Measurements from ENCODE around the gene CGA.

The CGA gene

DNA sequence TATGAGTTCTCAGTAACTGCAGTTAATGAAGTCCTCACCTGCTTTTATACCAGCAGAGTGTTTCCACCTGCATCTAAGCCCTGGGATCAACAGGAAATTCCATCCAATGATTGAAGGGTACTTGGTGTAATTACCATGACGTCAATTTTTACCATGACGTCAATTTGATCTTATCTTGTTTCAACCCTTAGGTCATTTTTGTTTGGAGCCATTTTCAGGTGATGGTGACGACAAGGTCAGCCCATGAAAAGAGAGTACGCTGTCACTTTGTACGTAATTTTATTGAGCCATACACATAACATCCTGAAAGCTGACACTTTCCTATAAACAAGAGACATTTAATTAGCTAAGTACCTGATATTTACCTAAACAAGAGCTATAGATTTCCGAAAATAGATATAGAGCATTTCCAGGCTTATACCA is at the start of gene CGA:
TSS of gene CGA (minus strand) at position 20 of the 423 bp plus-strand sequence. CDS start 6,906 bp downstream, outside the sequence.
- H3K4me3 ChIP-seq (ENCODE audit: low read depth, low read length): no peak within 1 kb of the TSS
- CTCF ChIA-PET: interaction anchor here (0.9 to 6.3 kb wide), 3 partner anchors 10 to 51 kb away, joined by 3 to 55 read pairs (median 4); no protein-coding TSS in a partner anchor
- no peaks in the 10 kb centered on the region for H3K9me3 ChIP-seq (ENCODE audit: control insufficient read depth, insufficient read depth, low read depth, low read length)
- no peaks in the 10 kb centered on the region for H3K4me1 ChIP-seq (ENCODE audit: control insufficient read depth, insufficient read depth, low read length)
- POLR2A ChIA-PET: no interaction called here
- no peak within 1 kb of the TSS for H3K27ac ChIP-seq (ENCODE audit: extremely low read depth, low read depth, low read length)
- H3K36me3 ChIP-seq (ENCODE audit: control insufficient read depth in 2 of 2, insufficient read depth in 1 of 2, low read length in 2 of 2): no peaks in the 10 kb centered on the region
- TF ChIP-seq KLF8 (tag by site-specific recombination; IDR thresholded peaks at IDR 0.05): peak; percentile 62
- TF ChIP-seq ZNF621 (tag by site-specific recombination; IDR thresholded peaks at IDR 0.05): no peak
- TF ChIP-seq ZBTB8A (tag by site-specific recombination; IDR thresholded peaks at IDR 0.05): no peak
- no peak for TF ChIP-seq ZBTB26 (tag by site-specific recombination; optimal IDR thresholded peaks at IDR 0.05)
- TF ChIP-seq TCF7L2 (IDR thresholded peaks at IDR 0.05; ENCODE audit: borderline replicate concordance, low read depth, low read length): no peak
- TF ChIP-seq ZNF433 (tag by site-specific recombination; IDR thresholded peaks at IDR 0.05; ENCODE audit: low read depth): no peak
- TF ChIP-seq OSR2 (tag by site-specific recombination; IDR thresholded peaks at IDR 0.05): 0 out of 2 replicates have a peak, but pooled peaks have one; percentile 44
- TF ChIP-seq ZNF747 (tag by site-specific recombination; IDR thresholded peaks at IDR 0.05): no peak
- no peak for TF ChIP-seq ZNF350 (tag by site-specific recombination; IDR thresholded peaks at IDR 0.05)
- TF ChIP-seq, protein P1, sequence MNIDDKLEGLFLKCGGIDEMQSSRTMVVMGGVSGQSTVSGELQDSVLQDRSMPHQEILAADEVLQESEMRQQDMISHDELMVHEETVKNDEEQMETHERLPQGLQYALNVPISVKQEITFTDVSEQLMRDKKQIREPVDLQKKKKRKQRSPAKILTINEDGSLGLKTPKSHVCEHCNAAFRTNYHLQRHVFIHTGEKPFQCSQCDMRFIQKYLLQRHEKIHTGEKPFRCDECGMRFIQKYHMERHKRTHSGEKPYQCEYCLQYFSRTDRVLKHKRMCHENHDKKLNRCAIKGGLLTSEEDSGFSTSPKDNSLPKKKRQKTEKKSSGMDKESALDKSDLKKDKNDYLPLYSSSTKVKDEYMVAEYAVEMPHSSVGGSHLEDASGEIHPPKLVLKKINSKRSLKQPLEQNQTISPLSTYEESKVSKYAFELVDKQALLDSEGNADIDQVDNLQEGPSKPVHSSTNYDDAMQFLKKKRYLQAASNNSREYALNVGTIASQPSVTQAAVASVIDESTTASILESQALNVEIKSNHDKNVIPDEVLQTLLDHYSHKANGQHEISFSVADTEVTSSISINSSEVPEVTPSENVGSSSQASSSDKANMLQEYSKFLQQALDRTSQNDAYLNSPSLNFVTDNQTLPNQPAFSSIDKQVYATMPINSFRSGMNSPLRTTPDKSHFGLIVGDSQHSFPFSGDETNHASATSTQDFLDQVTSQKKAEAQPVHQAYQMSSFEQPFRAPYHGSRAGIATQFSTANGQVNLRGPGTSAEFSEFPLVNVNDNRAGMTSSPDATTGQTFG (tag by site-specific recombination; IDR thresholded peaks at IDR 0.05; ENCODE audit: borderline replicate concordance): no peak
- TF ChIP-seq, protein P2, sequence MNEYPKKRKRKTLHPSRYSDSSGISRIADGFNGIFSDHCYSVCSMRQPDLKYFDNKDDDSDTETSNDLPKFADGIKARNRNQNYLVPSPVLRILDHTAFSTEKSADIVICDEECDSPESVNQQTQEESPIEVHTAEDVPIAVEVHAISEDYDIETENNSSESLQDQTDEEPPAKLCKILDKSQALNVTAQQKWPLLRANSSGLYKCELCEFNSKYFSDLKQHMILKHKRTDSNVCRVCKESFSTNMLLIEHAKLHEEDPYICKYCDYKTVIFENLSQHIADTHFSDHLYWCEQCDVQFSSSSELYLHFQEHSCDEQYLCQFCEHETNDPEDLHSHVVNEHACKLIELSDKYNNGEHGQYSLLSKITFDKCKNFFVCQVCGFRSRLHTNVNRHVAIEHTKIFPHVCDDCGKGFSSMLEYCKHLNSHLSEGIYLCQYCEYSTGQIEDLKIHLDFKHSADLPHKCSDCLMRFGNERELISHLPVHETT (tag by site-specific recombination; IDR thresholded peaks at IDR 0.05): peak; percentile 96
- no peak for TF ChIP-seq TRIM28 (IDR thresholded peaks at IDR 0.05; ENCODE audit: borderline replicate concordance, low read length)
- TF ChIP-seq, protein P3, sequence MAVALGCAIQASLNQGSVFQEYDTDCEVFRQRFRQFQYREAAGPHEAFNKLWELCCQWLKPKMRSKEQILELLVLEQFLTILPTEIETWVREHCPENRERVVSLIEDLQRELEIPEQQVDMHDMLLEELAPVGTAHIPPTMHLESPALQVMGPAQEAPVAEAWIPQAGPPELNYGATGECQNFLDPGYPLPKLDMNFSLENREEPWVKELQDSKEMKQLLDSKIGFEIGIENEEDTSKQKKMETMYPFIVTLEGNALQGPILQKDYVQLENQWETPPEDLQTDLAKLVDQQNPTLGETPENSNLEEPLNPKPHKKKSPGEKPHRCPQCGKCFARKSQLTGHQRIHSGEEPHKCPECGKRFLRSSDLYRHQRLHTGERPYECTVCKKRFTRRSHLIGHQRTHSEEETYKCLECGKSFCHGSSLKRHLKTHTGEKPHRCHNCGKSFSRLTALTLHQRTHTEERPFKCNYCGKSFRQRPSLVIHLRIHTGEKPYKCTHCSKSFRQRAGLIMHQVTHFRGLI (tag by site-specific recombination; IDR thresholded peaks at IDR 0.05): no peak
- TF ChIP-seq ZNF830 (tag by site-specific recombination; IDR thresholded peaks at IDR 0.05; ENCODE audit: low read depth): no peak
- TF ChIP-seq, protein P4, sequence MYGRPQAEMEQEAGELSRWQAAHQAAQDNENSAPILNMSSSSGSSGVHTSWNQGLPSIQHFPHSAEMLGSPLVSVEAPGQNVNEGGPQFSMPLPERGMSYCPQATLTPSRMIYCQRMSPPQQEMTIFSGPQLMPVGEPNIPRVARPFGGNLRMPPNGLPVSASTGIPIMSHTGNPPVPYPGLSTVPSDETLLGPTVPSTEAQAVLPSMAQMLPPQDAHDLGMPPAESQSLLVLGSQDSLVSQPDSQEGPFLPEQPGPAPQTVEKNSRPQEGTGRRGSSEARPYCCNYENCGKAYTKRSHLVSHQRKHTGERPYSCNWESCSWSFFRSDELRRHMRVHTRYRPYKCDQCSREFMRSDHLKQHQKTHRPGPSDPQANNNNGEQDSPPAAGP (tag by site-specific recombination; IDR thresholded peaks at IDR 0.05): peak; percentile 73; the same call in 1 of the 2 replicates
- no peak for TF ChIP-seq PATZ1 (tag by site-specific recombination; IDR thresholded peaks at IDR 0.05)
- TF ChIP-seq ZXDB (tag by site-specific recombination; IDR thresholded peaks at IDR 0.05): 0 out of 2 replicates have a peak, but pooled peaks have one; percentile 49
- TF ChIP-seq INSM2 (tag by site-specific recombination; IDR thresholded peaks at IDR 0.05): peak; percentile 98
- no peak for TF ChIP-seq ZNF133 (tag by site-specific recombination; IDR thresholded peaks at IDR 0.05)
- no peak for TF ChIP-seq KLF7 (tag by site-specific recombination; IDR thresholded peaks at IDR 0.05; ENCODE audit: borderline replicate concordance)
- TF ChIP-seq, protein P5, sequence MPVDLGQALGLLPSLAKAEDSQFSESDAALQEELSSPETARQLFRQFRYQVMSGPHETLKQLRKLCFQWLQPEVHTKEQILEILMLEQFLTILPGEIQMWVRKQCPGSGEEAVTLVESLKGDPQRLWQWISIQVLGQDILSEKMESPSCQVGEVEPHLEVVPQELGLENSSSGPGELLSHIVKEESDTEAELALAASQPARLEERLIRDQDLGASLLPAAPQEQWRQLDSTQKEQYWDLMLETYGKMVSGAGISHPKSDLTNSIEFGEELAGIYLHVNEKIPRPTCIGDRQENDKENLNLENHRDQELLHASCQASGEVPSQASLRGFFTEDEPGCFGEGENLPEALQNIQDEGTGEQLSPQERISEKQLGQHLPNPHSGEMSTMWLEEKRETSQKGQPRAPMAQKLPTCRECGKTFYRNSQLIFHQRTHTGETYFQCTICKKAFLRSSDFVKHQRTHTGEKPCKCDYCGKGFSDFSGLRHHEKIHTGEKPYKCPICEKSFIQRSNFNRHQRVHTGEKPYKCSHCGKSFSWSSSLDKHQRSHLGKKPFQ (tag by site-specific recombination; IDR thresholded peaks at IDR 0.05): no peak
- TF ChIP-seq ZNF175 (tag by site-specific recombination; IDR thresholded peaks at IDR 0.05): no peak
- no peak for TF ChIP-seq GFI1B (tag by site-specific recombination; IDR thresholded peaks at IDR 0.05)
- no peak for TF ChIP-seq KLF1 (tag by site-specific recombination; IDR thresholded peaks at IDR 0.05)
- peak; percentile 64; the same call in 1 of the 2 replicates for TF ChIP-seq ZNF76 (tag by site-specific recombination; IDR thresholded peaks at IDR 0.05; ENCODE audit: borderline replicate concordance, low read depth)
